HG03280 (cell line): ENCODE results near the gene CDADC1.

Experiments used
- ATAC-seq: cut with Tn5 transposase; IDR thresholded peaks from one replicate; pipeline ENCODE4 v1.9.1; 2021; ENCODE audit warnings: mild to moderate bottlenecking, moderate library complexity; ENCODE audit not compliant: unreplicated experiment

The CDADC1 gene

GRCh38 chr13:49235856-49236431 lies 11.8 kb upstream of the CDADC1 start:
- ATAC-seq = no peak

- ATAC-seq = no peak
Measured at GRCh38 chr13:49238621-49239020, 9.1 kb upstream of the CDADC1 start.

- no peak for ATAC-seq
Measured at GRCh38 chr13:49240017-49240416, 7.7 kb upstream of the CDADC1 start.

GRCh38 chr13:49241296-49241695 lies 6.4 kb upstream of the CDADC1 start:
- ATAC-seq = no peak

GRCh38 chr13:49245101-49245500 lies 2.6 kb upstream of the CDADC1 start:
- ATAC-seq = no peak

- ATAC-seq = peak; percentile 26
Measured at GRCh38 chr13:49246850-49247642, 679 bp upstream of the CDADC1 start.

- ATAC-seq = no peak
Measured at GRCh38 chr13:49248622-49249002, 887 bp downstream of the CDADC1 start.

GRCh38 chr13:49251326-49251725 lies 3.6 kb downstream of the CDADC1 start:
- no peak for ATAC-seq

- ATAC-seq = no peak
Measured at GRCh38 chr13:49253310-49253709, 5.6 kb downstream of the CDADC1 start.

- ATAC-seq = no peak
Measured at GRCh38 chr13:49254007-49254406, 6.3 kb downstream of the CDADC1 start.

GRCh38 chr13:49256841-49257240 lies 9.1 kb downstream of the CDADC1 start:
- ATAC-seq = no peak

GRCh38 chr13:49258089-49258796 lies 10.5 kb downstream of the CDADC1 start:
- no peak for ATAC-seq

GRCh38 chr13:49259586-49259985 lies 11.9 kb downstream of the CDADC1 start:
- no peak for ATAC-seq

GRCh38 chr13:49262634-49263033 lies 14.9 kb downstream of the CDADC1 start:
- no peak for ATAC-seq

- no peak for ATAC-seq
Measured at GRCh38 chr13:49265822-49266221, 18.1 kb downstream of the CDADC1 start.

GRCh38 chr13:49271264-49271663 lies 23.5 kb downstream of the CDADC1 start:
- no peak for ATAC-seq

GRCh38 chr13:49272296-49272695 lies 24.6 kb downstream of the CDADC1 start:
- ATAC-seq = no peak

- no peak for ATAC-seq
Measured at GRCh38 chr13:49278211-49278610, 30.5 kb downstream of the CDADC1 start.

GRCh38 chr13:49279112-49279511 lies 31.4 kb downstream of the CDADC1 start:
- ATAC-seq = no peak

GRCh38 chr13:49279885-49280284 lies 32.2 kb downstream of the CDADC1 start:
- ATAC-seq = no peak

- ATAC-seq = no peak
Measured at GRCh38 chr13:49287995-49288394, 40.3 kb downstream of the CDADC1 start.

GRCh38 chr13:49288458-49288857 lies 40.7 kb downstream of the CDADC1 start:
- ATAC-seq = no peak
